Measurements from ENCODE around the gene LINS1.

The LINS1 gene

DNA sequence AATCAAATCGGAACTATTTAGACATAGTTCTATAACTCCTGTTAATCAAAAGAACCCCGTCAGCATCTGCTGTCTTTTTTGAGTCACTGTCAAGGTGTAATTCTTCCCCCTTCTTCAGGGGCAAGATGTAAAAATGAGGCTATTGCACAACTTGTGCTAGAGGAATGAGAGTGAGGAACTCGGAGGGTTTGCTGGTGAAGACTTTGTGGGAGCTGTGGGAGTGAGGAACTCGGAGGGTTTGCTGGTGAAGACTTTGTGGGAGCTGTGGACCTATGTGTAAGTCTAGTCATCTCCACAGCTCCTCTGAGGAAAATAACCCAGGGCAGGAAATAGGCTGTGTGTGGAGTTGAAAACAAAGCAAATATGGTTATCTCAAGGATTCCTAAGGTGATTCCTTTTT lies 70.8 kb downstream of the LINS1 start:
- no peaks in the 10 kb centered on the region for H3K79me2 ChIP-seq (ENCODE audit: insufficient read depth, low read length)
- H3K36me3 ChIP-seq (ENCODE audit: low read length) = no peaks in the 10 kb centered on the region
- H3K9me3 ChIP-seq (ENCODE audit: insufficient read depth, low read length) = no peaks in the 10 kb centered on the region
- TF ChIP-seq, protein P1, sequence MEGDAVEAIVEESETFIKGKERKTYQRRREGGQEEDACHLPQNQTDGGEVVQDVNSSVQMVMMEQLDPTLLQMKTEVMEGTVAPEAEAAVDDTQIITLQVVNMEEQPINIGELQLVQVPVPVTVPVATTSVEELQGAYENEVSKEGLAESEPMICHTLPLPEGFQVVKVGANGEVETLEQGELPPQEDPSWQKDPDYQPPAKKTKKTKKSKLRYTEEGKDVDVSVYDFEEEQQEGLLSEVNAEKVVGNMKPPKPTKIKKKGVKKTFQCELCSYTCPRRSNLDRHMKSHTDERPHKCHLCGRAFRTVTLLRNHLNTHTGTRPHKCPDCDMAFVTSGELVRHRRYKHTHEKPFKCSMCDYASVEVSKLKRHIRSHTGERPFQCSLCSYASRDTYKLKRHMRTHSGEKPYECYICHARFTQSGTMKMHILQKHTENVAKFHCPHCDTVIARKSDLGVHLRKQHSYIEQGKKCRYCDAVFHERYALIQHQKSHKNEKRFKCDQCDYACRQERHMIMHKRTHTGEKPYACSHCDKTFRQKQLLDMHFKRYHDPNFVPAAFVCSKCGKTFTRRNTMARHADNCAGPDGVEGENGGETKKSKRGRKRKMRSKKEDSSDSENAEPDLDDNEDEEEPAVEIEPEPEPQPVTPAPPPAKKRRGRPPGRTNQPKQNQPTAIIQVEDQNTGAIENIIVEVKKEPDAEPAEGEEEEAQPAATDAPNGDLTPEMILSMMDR (IDR thresholded peaks at IDR 0.05; ENCODE audit: insufficient read depth, low read length, poor library complexity, severe bottlenecking) = no peak
- no peak for TF ChIP-seq EZH2phosphoT487 (conservative IDR thresholded peaks at IDR 0.05; ENCODE audit: low read length)
- H3K4me2 ChIP-seq (ENCODE audit: low read depth, low read length, poor library complexity, severe bottlenecking) = no peak overlapping the region
- H3K27ac ChIP-seq (ENCODE audit: low read depth, low read length) = no peak overlapping the region
- no peak overlapping the region for H3K9ac ChIP-seq (ENCODE audit: low read length)
- H3K27me3 ChIP-seq (ENCODE audit: low read length) = no peaks in the 10 kb centered on the region
- H3K4me3 ChIP-seq (ENCODE audit: insufficient read depth, low read length, poor library complexity, severe bottlenecking) = no peak overlapping the region
- no peak overlapping the region for H2AFZ ChIP-seq (ENCODE audit: low read depth, low read length, severe bottlenecking)
- no peaks in the 10 kb centered on the region for H4K20me1 ChIP-seq (ENCODE audit: low read depth, low read length)
- no peaks in the 10 kb centered on the region for H3F3A ChIP-seq (ENCODE audit: insufficient read depth)
- H3K9me2 ChIP-seq (replicated peaks; ENCODE audit: insufficient read depth, low read length) = no peaks in the 10 kb centered on the region

DNA sequence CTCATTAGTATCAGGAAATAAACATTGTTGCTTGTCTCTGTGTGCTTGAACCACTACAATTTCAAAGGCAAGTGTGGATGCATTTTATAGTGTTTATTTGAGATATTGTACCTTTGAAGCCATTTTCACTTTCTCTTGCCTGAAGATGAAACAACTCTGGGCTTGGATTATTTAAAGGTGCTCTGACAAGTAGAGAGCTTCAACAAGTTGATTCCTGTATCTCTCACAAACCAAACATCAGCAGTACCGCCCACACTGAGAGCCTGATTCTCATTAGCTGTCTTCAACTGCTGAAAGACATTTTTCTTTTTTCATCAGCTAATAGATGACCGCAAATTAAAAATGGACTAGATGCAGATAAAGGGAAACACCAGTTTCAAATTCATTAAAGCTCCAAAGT lies 72.4 kb downstream of the LINS1 start:
- H3K9me3 ChIP-seq (ENCODE audit: insufficient read depth, low read length) = no peaks in the 10 kb centered on the region
- TF ChIP-seq EZH2phosphoT487 (conservative IDR thresholded peaks at IDR 0.05; ENCODE audit: low read length) = no peak
- TF ChIP-seq, protein P1 (IDR thresholded peaks at IDR 0.05; ENCODE audit: insufficient read depth, low read length, poor library complexity, severe bottlenecking) = no peak
- no peak overlapping the region for H3K4me2 ChIP-seq (ENCODE audit: low read depth, low read length, poor library complexity, severe bottlenecking)
- no peaks in the 10 kb centered on the region for H3F3A ChIP-seq (ENCODE audit: insufficient read depth)
- no peak overlapping the region for H3K9ac ChIP-seq (ENCODE audit: low read length)
- no peaks in the 10 kb centered on the region for H3K27me3 ChIP-seq (ENCODE audit: low read length)
- no peak overlapping the region for H2AFZ ChIP-seq (ENCODE audit: low read depth, low read length, severe bottlenecking)
- no peaks in the 10 kb centered on the region for H4K20me1 ChIP-seq (ENCODE audit: low read depth, low read length)
- no peaks in the 10 kb centered on the region for H3K36me3 ChIP-seq (ENCODE audit: low read length)
- no peak overlapping the region for H3K27ac ChIP-seq (ENCODE audit: low read depth, low read length)
- no peak overlapping the region for H3K4me3 ChIP-seq (ENCODE audit: insufficient read depth, low read length, poor library complexity, severe bottlenecking)
- no peaks in the 10 kb centered on the region for H3K79me2 ChIP-seq (ENCODE audit: insufficient read depth, low read length)
- no peaks in the 10 kb centered on the region for H3K9me2 ChIP-seq (replicated peaks; ENCODE audit: insufficient read depth, low read length)

DNA sequence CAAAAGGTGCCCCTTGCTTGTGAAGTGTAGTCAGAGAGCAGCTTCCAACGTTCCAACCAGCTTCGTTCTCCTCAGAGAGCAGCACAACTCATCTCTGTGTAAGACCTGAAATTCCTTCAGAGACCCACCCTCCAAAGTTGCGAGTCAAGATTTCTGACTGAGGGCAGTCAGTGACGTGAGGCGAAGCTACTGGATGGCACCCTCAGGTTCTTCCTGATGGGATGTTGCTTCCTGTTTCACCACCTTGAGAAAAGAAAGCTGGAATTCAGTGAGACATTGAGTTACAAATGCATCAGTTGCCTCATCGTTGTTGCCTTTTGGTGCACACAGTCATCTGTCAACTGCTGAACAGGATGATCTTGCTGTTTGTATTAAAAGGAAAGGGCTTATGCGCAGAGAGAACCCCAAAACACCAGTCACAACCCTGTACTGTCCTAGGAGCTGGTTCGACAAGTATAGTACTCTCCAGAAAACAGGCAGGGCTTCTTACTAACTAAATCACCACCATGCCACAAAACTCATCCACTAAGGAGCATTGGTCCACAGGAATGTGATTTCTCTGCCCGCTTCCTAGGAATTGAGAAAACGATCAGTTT lies 73.1 kb downstream of the LINS1 start, which contains the start of gene CERS3:
Gene CERS3, minus strand, starts transcription at position 118 of the 596 bp plus-strand sequence. CDS start 27,101 bp downstream, outside the sequence.
- no peaks in the 10 kb centered on the region for H3K27me3 ChIP-seq (ENCODE audit: low read length)
- no peak within 1 kb of the TSS for H3K9ac ChIP-seq (ENCODE audit: low read length)
- no peaks in the 10 kb centered on the region for H3F3A ChIP-seq (ENCODE audit: insufficient read depth)
- H3K79me2 ChIP-seq (ENCODE audit: insufficient read depth, low read length) = no peaks in the 10 kb centered on the region
- no peaks in the 10 kb centered on the region for H3K36me3 ChIP-seq (ENCODE audit: low read length)
- H3K9me3 ChIP-seq (ENCODE audit: insufficient read depth, low read length) = no peaks in the 10 kb centered on the region
- no peak within 1 kb of the TSS for H2AFZ ChIP-seq (ENCODE audit: low read depth, low read length, severe bottlenecking)
- no peaks in the 10 kb centered on the region for H3K9me2 ChIP-seq (replicated peaks; ENCODE audit: insufficient read depth, low read length)
- H3K4me3 ChIP-seq (ENCODE audit: insufficient read depth, low read length, poor library complexity, severe bottlenecking) = no peak within 1 kb of the TSS
- H3K4me2 ChIP-seq (ENCODE audit: low read depth, low read length, poor library complexity, severe bottlenecking) = no peak within 1 kb of the TSS
- TF ChIP-seq, protein P1 (IDR thresholded peaks at IDR 0.05; ENCODE audit: insufficient read depth, low read length, poor library complexity, severe bottlenecking) = no peak
- TF ChIP-seq EZH2phosphoT487 (conservative IDR thresholded peaks at IDR 0.05; ENCODE audit: low read length) = no peak
- H4K20me1 ChIP-seq (ENCODE audit: low read depth, low read length) = no peaks in the 10 kb centered on the region
- no peak within 1 kb of the TSS for H3K27ac ChIP-seq (ENCODE audit: low read depth, low read length)

Data from SU-DHL-6 (cell line).